Fibroblast of pulmonary artery (primary cell): ENCODE results near the gene PLK3.

Source experiments
- DNase-seq: peaks from one replicate; pipeline ENCODE4 v3.0.0-alpha.2; 2010; ENCODE audit warnings: low read depth
- H3K4me3 ChIP-seq: replicated peaks from 2 replicates; pipeline ENCODE4 v1.5.1; 2011; ENCODE audit warnings: low read depth, mild to moderate bottlenecking, control low read depth, low read length, moderate library complexity
- CTCF ChIP-seq: IDR thresholded peaks from 2 replicates; pipeline ENCODE4 v1.5.1; 2011; ENCODE audit warnings: mild to moderate bottlenecking, control low read depth, low read length, inconsistent platforms; ENCODE audit errors: missing control alignments

Gene PLK3

GRCh38 chr1:44846985-44847384 is 46.8 kb downstream of the PLK3 start:
- DNase-seq: no peak
- TF ChIP-seq CTCF: no peak
- H3K4me3 ChIP-seq: no peak overlapping the region

GRCh38 chr1:44847845-44848244 is 47.7 kb downstream of the PLK3 start:
- H3K4me3 ChIP-seq: no peak overlapping the region
- DNase-seq: no peak
- no peak for TF ChIP-seq CTCF

- no peak overlapping the region for H3K4me3 ChIP-seq
- TF ChIP-seq CTCF: no peak
- peak; percentile 36 for DNase-seq
Observed at GRCh38 chr1:44848456-44849181, 48.4 kb downstream of the PLK3 start.

GRCh38 chr1:44849575-44850132 is 49.5 kb downstream of the PLK3 start:
- no peak for TF ChIP-seq CTCF
- H3K4me3 ChIP-seq: no peak overlapping the region
- DNase-seq: no peak

- no peak for TF ChIP-seq CTCF
- H3K4me3 ChIP-seq: no peak overlapping the region
- DNase-seq: no peak
Observed at GRCh38 chr1:44851308-44851707, 51.1 kb downstream of the PLK3 start.

GRCh38 chr1:44853201-44853600 is 53.0 kb downstream of the PLK3 start:
- TF ChIP-seq CTCF: no peak
- no peak for DNase-seq
- no peak overlapping the region for H3K4me3 ChIP-seq

- TF ChIP-seq CTCF: no peak
- no peak for DNase-seq
- H3K4me3 ChIP-seq: no peak overlapping the region
Observed at GRCh38 chr1:44854970-44855369, 54.8 kb downstream of the PLK3 start.
